ENCODE results near the gene OAT.

DNA sequence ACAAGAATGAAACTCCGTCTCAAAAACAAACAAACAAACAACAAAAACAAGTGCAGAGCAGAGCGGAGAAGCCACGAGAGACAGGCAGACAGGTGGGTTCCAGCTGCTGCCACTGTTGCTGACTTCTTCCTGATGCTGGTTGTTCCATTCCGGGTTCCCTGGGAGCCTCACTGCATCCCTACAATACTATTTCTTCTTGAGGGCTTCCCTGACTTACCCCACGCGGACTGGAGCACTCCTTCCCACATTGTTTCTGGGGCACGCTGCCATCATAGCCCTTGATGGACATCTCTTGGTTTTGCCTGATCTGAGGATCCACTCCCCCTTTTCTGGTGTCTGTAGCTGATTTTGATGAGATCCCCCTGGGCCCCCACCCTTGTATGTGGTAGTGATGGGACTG, 36.7 kb upstream of the OAT start:
- TF ChIP-seq, protein P1, sequence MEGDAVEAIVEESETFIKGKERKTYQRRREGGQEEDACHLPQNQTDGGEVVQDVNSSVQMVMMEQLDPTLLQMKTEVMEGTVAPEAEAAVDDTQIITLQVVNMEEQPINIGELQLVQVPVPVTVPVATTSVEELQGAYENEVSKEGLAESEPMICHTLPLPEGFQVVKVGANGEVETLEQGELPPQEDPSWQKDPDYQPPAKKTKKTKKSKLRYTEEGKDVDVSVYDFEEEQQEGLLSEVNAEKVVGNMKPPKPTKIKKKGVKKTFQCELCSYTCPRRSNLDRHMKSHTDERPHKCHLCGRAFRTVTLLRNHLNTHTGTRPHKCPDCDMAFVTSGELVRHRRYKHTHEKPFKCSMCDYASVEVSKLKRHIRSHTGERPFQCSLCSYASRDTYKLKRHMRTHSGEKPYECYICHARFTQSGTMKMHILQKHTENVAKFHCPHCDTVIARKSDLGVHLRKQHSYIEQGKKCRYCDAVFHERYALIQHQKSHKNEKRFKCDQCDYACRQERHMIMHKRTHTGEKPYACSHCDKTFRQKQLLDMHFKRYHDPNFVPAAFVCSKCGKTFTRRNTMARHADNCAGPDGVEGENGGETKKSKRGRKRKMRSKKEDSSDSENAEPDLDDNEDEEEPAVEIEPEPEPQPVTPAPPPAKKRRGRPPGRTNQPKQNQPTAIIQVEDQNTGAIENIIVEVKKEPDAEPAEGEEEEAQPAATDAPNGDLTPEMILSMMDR (conservative IDR thresholded peaks at IDR 0.05; ENCODE audit: low read depth, low read length) = no peak
- TF ChIP-seq EZH2phosphoT487 (IDR thresholded peaks at IDR 0.05; ENCODE audit: borderline replicate concordance, low read length) = no peak

Measured in PC-3 (cell line).